GM21619 (cell line): ENCODE measurements around the gene PADI3.

Experiments
- ATAC-seq: cut with Tn5 transposase; IDR thresholded peaks from one replicate; pipeline ENCODE4 v1.9.1; 2021; ENCODE audit not compliant: unreplicated experiment

Gene PADI3

DNA sequence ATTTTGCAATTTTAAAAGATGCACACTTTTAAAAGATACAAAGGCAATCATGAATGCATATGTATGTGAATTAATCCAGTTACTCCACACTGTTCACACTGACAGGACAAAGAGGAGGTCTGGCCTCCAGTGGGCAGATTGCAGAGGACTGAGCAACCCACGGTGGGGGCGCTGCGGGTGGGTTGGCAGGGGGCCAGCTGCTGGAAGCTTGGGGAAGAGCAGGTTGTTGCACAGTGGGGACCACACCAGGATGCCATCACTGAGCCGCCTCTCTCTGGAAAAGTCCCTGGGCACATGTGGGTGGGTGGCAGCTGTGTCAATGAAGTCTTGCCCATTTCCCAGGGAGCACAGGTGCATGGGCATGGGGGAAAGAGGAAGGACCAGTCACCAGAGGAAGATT, 46.4 kb downstream of the PADI3 start:
- no peak for ATAC-seq

DNA sequence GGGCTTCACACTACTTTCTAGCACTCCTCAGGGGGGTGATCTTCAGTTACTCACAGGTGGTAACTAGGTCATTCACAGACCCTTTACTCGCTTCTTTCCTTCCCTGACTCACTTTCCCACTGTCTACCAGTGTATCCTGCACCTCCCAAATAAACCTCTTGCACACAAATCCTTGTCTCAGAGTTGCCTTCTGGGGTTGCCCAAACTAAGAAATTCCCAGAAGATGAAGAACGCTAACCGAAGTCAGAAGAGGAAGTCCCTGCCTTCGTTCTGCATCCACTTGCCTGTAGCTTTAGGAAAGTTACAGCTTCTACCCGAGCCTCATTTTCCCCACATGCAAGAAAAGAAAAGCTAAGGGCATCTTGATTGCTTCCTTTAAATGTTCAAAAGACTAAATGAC, 47.2 kb downstream of the PADI3 start:
- no peak for ATAC-seq

- no peak for ATAC-seq
Observed at GRCh38 chr1:17297991-17298390, 49.1 kb downstream of the PADI3 start.

DNA sequence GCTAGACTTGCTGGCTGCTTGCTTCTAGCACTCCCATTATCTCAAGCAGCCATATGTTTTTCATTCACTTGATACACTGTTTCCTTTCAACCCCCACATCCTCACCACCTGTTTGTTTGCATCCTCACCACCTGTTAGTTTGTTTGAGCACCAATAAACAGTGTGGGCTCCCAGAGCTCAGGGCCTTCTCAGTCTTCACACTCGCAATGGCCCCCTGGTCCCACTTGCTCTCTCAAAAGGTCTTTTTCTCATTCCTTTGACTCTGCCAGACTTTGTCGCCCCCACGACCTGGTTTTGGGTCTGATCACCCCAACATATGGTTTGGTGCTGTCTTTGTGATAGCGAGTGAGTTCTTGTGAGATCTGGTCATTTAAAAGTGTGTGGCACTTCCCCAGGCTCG, 52.9 kb downstream of the PADI3 start:
- ATAC-seq = no peak

- ATAC-seq = no peak
Observed at GRCh38 chr1:17304151-17304825, 55.4 kb downstream of the PADI3 start.

DNA sequence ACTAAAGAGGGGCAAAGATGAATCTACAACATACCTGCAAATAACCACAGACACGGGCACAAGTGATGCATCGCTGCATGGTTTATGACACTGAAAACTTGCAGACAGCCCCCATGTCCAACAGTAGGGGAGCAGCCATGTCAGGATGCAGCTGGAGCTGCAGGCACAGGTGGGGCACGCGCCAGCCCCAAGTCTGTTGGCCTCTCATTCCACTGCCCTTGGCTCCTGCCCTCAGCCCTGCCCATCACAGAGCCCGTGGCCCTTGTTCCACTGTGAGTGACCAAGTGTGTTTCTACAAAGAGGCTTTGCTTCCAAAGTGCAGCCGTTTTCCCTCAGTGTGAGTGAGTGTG, 55.9 kb downstream of the PADI3 start:
- ATAC-seq = no peak

DNA sequence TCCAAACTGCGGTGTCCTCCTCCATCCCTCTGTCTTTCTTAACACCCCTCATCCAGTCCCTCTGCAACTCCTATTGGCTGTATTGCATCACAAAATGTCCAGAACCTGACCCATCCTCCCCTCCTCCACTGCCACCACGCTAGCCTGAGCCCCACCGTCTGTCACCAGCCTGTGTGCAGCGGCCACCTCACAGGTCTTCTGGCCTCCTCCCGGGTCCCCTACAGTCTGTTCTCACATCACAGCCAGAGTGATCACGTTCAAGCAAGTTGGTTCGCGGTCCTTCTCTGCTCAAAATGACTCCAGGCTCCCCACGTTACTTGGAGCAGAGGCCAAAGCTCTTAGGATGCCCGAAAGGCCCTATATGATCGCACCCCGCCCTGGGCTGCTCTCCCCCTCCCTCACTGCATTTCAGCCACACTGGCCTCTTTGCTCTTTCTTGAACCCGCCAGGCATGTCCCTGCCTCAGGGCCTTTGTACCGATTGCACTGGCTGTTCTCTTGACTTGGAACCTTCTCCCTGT, 56.7 kb downstream of the PADI3 start:
- ATAC-seq = no peak

DNA sequence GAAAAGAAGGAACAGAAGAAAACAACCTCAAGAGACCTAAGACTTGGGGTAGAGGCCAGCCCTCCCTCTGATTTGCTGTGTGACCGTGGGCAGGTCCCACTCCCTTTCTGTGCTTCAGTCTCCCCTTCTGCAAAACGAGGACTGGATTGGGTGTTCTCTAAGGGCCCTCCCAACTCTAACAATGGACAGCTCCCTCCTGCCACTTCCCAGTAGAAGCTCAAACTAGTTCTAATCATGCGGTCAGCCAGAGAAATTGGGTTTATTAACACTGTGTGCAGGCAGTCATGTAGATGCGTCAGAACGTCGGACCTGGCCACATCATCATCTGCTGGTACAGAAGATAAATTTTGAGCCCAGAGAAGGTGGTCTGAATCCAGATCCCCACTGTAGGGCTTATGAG, 57.5 kb downstream of the PADI3 start:
- ATAC-seq = no peak

- ATAC-seq = no peak
Observed at GRCh38 chr1:17306921-17307320, 58.0 kb downstream of the PADI3 start.

DNA sequence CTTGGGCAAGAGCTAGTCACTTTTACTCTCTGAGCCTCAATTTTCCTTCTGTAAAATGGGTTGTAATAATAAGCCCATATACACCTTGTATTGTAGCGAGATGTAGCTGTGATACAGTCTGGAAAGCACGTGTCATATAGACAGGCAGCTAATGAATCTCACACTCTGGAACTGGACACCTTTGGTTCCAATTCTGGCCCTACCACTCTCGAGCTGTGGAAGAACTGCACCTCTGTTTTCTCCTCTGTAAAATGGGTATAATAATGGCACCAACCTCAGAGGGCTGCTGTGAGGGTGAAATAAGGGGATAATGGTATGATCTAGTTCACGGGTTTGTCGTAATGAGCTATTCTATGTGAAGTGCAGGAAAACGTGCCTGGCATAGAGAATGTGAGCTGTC, 58.4 kb downstream of the PADI3 start:
- ATAC-seq = no peak

DNA sequence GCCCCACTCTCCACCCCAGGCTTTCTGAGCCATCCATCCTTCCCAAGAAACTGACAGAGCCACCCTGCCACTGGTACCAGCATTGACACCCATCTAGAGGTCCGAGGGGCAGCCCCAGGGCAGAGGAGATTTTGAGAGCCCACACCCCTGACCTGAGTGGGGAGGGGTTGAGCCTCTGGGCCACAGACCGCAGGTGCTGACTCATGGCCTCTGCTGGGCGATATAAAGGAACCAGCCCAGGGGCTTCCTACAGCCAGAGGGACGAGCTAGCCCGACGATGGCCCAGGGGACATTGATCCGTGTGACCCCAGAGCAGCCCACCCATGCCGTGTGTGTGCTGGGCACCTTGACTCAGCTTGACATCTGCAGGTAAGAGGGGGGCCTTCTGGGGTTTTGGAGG, 59.0 kb downstream of the PADI3 start, which contains the start of gene PADI4:
TSS of gene PADI4 (plus strand) at position 252 of the 400 bp plus-strand sequence. CDS start at position 278, 26 bp downstream.
- no peak for ATAC-seq

DNA sequence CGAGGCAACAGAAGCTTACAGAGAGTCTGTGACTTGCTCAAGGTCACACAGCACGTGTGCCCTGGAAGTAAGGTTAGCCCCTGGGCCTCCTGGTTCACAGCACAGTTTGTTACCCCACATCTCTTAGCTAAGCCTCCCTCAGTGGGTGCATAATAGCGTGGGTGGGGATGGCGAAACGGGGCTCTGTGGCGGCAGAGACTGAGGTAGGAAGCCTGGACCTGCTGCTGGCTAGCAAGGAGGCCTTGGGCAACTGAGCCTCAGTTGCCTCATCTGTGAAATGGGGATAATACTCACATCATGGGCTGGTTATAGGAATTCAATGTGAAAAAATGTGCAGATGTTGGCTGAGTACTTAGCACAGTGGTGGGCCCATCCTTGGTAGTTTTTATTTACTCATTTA, 59.7 kb downstream of the PADI3 start:
- ATAC-seq = no peak

DNA sequence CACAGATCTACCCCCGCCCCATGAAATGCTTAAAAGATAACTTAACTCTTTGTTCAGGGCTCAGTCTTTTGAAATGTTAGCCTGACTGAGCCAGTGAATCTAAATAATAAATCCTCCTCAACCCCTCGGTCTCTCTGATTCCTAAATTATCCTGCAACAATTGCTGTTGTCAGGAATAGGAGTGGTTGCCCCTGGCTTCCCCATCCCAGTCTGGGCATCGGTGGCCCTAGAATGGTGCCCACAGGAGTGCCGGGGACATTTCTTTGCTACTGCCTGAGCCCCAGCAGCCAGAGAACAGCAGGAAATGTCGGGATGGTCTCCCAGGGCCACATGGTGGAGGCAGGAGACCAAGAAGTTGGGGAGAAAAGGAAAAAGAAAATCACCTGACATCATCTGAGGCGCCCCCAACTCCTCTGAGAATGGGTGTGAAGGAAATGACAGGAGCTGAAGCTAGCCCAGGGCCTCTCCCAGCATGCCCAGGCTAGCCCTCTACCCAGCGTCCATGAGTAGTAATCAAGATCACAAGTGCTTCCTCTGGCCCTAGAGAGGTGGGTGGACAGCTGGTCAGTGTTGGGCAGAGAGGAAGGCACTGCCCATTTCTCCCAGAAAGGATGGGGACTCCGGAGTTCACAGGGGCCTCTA, 60.6 kb downstream of the PADI3 start:
- no peak for ATAC-seq

- ATAC-seq = no peak
Observed at GRCh38 chr1:17310068-17310640, 61.3 kb downstream of the PADI3 start.

DNA sequence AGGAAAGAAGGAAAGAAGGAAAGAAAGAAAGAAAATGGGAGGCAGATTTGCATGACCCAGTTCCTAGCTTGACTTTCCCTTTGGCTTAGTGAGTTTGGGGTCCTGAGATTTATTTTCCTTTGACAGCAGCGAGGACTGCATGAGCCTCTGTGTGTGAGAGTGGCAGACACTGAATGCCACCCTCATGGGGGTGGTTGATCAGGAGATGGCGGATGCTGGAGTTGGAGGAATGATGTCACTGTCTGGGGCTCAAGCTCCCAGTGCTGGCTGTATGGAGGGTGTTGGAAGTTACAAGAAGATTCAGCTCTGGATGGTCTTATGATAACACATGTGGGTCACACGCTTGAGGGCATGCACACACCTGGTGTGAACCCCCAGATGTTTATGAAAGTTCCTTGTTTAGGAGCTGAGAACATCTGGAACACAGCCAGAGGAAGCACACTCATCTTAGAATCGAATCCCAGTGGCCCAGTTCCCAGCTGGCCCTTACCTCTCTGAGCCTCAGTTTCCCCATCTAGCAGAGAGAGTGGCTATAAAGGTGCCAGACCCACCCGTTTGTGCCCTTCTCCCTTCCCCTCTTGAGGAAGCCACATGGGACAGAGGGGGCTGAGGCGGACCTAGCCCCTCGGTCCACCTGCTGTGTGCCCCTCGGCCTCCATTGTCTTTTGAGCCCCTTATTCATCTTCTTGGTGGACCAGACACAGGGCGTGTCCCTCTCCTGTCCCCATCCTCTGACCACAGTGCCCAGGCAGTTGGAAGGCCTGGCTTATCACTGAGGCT, 64.8 kb downstream of the PADI3 start:
- no peak for ATAC-seq

DNA sequence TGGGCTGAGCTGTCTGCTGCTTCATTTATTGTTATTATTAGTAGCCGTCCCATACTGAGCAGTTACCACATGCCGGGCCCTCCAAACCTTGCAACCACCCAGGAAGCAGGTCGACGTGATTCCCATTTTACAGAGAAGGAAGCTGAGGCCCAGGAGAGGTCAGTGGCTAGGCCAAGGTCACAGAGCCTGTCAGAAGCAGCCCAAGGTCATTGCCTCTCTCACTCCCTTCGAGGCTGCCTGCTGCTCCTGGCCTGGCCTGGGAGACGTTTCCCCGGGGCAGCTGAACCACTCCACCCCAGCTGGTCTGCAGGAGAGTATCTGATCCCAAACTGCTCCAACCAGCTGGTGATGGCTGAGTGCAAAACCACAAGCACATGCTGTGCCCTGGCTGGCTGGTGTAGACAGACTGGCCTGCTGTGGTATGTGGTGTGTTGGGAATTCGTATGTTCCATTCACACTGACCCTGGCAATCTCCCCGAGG, 65.6 kb downstream of the PADI3 start:
- ATAC-seq = no peak

- no peak for ATAC-seq
Observed at GRCh38 chr1:17315542-17316130, 66.7 kb downstream of the PADI3 start.

DNA sequence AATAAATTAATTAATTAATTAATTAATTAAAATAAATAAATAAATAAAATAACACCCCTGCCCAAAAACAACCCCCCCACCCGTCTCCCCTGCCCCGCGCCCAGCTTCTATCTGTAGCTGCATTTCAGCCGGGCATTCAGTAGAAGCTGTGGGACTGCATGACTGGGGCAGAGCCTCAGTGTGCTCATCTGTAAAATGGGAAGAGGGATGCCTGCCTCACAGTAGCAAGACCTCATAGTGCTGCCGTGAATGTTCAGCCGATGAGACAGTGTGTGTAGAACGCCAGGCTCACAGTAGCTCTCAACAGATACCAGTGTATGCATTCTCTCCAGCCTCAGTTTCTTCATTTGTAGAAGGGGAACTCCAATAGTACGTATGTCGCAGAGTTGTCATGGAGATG, 67.8 kb downstream of the PADI3 start:
- ATAC-seq = no peak

DNA sequence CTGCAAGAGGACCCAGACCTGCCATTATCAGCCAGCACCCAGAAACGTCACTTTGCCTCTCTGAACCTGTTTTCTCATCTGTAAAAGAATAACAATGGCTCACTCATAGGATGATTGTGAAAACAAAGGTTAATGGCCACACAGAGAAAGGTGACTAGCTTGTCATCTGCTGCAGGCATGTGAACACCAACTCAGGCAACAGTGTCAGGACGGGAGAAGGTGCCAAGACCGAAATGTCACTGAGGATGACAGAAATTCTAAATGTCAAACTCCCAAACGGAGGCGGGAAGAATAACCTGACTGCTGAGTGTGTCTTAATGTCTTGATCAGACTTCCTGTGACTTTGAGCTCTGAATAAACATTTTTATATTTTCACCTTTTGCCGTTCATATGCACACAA, 69.4 kb downstream of the PADI3 start:
- ATAC-seq = no peak

DNA sequence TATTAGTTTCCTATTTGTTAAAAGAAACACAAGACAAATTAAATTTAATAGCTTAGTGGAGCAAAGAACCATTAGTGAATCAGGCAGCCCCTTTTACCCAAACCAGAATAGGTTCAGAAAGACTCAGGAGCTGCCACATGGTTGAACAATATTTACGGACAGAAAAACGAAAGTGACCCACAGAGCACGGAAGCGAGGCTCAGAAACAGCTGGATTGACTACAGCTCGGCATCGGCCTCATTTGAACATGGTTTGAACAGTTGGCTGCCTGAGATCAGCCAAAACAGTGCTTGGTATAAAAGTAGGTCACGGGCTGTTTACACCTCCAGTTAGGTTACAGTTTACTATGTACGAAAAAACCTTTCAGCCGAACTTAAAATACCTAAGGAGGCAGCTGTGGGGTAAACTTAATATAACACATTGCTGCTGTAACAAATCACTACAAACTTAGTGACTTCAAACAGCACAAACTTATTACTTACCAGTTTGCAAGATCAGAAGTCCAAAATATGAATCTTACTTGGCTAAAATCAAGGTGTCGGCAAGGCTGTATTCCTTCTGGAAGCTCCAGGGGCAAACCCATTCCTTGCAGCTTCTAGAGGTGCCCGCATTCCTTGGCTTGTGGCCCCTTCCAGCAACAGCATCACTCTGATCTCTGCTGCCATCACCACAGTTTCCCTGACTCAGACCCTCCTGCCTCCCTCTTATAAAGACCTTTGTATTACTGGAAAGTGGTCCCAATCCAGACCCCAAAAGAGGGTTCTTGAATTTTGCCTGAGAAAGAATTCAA, 70.9 kb downstream of the PADI3 start:
- no peak for ATAC-seq
